Activated naive CD4-positive, alpha-beta T cell treated with anti-CD3 and anti-CD28 coated beads, Interleukin-2, amount 50 U/mL, for 16 hours (primary cell): Measurements from ENCODE around the gene GABARAP.

ENCODE experiments used
- DNase-seq: peaks from one replicate; pipeline ENCODE4 v3.0.0-alpha.2; 2020

GABARAP gene

DNA sequence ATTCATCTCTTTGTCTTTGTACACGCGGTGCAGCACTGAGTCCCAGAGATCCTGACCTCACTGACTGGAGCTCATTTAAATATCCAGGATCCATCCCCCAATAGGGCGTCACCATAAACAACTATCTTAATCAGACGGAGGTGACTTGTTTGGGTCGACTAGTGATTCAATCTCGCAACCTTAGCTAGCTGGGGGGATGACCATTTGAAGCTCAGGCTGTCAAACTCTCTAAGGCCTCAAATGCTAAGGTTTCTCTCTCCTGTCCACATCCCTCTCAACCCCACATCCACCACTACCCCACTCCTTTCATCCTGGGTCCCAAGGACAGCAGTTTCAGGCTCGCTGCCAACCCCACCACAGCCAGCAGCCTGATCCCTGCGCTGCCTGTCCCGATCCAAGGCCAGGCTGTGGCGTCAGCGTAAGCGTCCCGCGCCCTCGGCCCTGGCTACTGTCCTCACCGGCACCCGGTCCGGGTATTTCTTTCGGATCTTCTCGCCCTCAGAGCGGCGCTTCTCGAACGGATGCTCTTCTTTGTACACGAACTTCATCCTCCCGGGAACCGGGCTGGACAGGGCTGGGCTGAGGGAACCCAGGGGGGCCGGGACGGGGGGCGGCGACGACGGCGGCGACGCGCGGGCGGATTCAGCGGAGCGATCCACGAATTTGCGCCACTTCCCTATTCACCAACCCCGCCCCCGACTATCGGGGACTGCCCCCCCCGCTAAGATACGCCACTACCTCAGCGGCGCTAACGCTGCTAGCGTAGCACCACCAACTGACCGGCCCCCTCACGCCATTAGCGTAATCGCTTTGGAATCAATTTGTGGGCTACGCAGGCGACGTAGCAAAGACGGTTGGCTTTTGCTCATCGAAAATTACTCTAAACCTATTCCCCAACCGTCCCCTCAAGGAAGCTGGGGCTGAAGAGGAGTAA, at the start of gene GABARAP:
Gene GABARAP (minus strand): TSS at position 667 of the 934 bp plus-strand sequence. CDS start 119 bp downstream, at position 548.
- DNase-seq = peak; percentile 90

GRCh38 chr17:7290685-7291084, 48.4 kb upstream of the GABARAP start:
- DNase-seq = no peak

DNA sequence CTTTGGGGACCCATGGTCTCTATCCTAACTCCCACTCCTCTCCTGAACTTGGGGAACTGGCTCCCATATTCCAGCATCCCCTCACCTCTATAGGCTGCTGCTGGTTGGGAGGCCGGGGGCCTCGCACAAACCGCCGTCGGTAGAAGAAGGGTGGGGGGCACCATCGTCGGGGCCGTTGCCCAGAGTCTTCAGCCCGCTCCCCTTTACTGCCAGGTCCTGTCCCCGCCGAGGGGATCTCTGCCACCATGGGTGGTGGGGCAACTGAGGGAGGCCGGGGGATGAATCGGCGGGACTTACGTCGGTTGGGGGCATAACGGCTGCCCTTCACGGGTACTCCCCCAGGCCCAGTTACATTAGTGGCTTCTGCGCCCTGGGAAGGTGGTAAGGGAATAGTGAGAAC, 47.9 kb upstream of the GABARAP start:
- no peak for DNase-seq

DNA sequence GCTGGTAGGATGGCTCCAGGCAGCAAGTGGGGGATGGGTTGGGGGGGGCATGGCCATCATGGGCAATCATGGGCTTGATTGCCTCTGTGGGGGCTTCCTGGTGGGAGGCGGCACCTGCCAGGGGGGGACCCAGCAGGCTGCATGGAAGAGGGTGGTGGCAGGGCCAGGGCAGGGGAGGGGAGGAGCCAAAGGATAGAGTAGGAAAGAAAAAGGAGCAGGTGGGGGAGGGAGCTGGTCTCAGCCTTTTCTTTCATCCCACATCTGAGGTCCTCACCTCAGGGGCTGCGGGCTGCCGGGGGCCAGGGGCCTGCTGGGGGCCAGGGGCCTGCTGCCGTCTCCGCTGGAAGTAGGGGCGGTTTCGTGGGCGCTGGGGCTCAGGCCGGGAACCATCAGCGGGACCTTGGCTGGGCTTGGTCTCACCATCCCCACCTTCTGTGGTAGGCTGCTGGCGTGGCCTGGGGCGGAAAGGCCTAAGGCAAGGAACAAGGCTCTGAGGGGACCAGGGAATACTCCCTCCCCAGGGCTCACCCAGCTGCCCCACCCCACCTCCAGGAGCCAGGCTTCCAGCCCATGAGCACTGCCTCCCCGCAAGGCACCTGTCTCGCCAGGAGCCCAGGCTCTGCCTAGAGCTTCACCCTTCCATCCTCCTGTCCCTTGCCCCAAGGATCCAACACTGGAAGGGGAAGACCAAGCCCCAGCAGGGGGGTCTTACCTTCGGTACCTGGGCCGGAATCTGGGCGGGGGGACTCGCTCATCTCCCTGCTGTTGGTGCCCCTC, 47.2 kb upstream of the GABARAP start:
- DNase-seq = no peak

- no peak for DNase-seq
These were observed 43.4 kb upstream of the GABARAP start for GRCh38 chr17:7285679-7286078.

DNA sequence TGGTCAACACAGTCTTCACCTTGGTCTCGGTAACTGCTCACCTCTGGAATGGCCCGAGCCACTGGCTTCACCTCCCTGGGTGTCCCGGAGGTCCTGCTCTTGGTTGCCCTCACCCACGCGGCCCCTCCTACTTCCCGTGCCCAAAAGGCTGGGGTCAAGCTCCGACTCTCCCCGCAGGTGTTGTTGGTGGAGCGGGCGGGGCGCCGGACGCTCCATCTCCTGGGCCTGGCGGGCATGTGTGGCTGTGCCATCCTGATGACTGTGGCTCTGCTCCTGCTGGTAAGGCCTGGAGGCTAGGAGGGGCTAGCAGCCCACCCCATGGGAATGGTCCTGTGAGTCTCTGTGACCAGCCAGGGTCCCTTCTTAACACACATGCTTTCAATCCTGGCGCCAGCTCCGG, 42.7 kb upstream of the GABARAP start:
- no peak for DNase-seq

- DNase-seq = no peak
These were observed 41.4 kb upstream of the GABARAP start for GRCh38 chr17:7283471-7284216.

DNA sequence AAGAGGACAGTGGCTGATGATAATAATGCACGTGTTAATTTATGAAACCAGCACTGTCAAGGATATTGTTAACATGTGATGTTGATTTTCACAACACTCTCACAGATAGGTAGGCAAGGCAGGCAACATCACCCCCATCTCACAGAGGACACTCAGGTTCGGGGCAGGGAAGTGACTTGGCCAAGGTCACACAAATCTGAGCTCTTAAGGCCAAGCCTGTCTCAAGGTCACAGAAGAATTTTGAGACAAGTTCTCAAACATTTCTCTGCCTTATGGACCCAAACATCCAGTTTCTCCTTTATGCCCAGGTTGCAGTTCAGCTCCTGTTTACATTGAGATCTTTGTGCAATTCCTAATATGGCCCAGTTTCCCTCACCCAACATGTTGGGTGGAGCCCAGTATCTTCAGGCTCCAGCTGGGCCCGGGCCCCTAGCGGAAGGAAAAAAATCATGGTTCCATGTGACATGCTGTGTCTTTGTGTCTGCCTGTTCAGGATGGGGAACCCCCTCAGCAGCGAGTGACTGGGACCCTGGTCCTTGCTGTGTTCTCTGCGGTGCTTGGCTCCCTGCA, 40.6 kb upstream of the GABARAP start:
- no peak for DNase-seq

- no peak for DNase-seq
These were observed 39.9 kb upstream of the GABARAP start for GRCh38 chr17:7281953-7282751.

DNA sequence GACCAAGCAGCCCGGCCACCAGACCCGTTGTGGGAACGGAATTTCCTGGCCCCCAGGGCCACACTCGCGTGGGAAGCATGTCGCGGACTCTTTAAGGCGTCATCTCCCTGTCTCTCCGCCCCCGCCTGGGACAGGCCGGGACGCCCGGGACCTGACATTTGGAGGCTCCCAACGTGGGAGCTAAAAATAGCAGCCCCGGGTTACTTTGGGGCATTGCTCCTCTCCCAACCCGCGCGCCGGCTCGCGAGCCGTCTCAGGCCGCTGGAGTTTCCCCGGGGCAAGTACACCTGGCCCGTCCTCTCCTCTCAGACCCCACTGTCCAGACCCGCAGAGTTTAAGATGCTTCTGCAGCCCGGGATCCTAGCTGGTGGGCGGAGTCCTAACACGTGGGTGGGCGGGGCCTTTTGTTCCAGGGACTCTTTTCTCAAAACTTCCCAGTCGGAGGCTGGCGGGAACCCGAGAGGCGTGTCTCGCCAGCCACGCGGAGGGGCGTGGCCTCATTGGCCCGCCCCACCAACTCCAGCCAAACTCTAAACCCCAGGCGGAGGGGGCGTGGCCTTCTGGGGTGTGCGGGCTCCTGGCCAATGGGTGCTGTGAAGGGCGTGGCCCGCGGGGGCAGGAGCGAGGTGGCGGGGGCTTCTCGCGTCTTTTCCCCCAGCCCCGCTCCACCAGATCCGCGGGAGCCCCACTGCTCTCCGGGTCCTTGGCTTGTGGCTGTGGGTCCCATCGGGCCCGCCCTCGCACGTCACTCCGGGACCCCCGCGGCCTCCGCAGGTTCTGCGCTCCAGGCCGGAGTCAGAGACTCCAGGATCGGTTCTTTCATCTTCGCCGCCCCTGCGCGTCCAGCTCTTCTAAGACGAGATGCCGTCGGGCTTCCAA, 39.1 kb upstream of the GABARAP start, which contains the start of gene SLC2A4:
Gene SLC2A4 (plus strand): TSS at position 645 of the 879 bp plus-strand sequence. CDS start 217 bp downstream, at position 862.
- DNase-seq = peak; percentile 93

GRCh38 chr17:7280519-7281073, 38.3 kb upstream of the GABARAP start:
- DNase-seq = peak; percentile 86

- no peak for DNase-seq
These were observed 37.2 kb upstream of the GABARAP start for GRCh38 chr17:7279448-7279847.

GRCh38 chr17:7266784-7267183, 24.5 kb upstream of the GABARAP start:
- no peak for DNase-seq

GRCh38 chr17:7263801-7264078, 21.5 kb upstream of the GABARAP start:
- DNase-seq = no peak

GRCh38 chr17:7262935-7263800, 20.9 kb upstream of the GABARAP start:
- no peak for DNase-seq

GRCh38 chr17:7262192-7262934, 20.1 kb upstream of the GABARAP start, which contains the start of gene CLDN7:
TSS of gene CLDN7 (minus strand) at chr17:7262478. CDS start at chr17:7262043, 435 bp downstream.
- DNase-seq = no peak

DNA sequence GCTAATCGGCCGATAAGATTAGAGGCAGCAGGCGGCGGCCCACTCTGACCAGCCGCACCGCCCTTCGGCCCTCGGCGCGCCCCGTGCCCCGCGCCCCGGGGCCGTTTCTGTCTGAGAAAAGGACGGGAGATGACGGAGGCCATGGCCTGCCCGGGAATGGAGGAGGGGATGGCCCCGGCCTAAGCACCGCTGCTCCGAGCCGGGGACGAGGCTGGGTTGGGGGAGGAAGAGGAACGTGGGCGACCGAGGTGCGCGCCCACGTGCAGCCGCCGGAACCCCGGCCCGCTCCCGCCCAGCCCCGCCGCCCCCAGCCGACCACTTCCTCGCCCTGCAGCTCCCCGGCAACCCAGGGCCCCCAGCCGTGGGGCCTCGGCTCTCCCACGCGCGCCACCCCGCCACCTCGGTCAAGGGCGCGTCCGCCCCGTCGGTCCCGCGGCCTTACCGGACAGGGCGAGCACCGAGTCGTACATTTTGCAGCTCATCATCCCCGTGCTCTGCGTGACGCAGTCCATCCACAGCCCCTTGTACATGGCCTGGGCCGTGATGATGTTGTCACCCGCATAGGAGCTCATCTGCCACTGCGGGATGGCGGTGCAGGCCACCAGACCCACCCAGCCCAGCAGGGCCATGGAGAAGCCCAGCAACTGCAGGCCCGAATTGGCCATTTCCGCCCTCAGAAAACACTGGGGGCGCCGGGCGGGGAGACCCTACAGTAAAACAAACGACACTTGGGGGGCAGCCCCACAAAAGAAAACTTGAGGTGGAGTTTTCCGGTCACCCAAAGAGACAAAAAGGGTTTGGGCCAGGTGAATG, 19.3 kb upstream of the GABARAP start:
- DNase-seq = peak; percentile 33
